GM18868 (cell line): Measurements from ENCODE around the gene PKDREJ.

Source experiments
- ATAC-seq: cut with Tn5 transposase; IDR thresholded peaks from one replicate; pipeline ENCODE4 v1.9.1; 2021; ENCODE audit warnings: mild to moderate bottlenecking, moderate library complexity; ENCODE audit not compliant: unreplicated experiment

Gene PKDREJ

GRCh38 chr22:46239261-46240048 is 23.7 kb downstream of the PKDREJ start:
- ATAC-seq, result no peak

DNA sequence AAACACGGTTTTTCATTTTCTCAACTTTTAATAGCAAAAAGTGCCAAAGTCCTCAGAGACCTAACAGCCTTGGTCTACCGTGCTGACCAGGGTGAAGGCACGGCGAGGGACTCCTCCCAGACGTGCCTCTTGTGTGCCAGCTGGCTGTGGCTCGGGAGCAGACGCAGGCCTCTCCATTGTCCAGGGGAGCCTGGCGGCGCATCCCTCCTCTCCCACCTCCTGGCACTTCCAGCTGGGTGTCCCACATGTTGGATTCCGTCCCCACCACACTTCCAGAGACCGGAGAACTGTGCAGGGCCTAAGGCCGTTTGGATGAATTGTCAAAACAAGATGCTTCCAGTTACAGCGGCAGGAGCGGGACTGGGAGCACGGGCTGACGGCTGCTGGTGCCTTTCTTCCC is 24.6 kb downstream of the PKDREJ start:
- ATAC-seq, result no peak

DNA sequence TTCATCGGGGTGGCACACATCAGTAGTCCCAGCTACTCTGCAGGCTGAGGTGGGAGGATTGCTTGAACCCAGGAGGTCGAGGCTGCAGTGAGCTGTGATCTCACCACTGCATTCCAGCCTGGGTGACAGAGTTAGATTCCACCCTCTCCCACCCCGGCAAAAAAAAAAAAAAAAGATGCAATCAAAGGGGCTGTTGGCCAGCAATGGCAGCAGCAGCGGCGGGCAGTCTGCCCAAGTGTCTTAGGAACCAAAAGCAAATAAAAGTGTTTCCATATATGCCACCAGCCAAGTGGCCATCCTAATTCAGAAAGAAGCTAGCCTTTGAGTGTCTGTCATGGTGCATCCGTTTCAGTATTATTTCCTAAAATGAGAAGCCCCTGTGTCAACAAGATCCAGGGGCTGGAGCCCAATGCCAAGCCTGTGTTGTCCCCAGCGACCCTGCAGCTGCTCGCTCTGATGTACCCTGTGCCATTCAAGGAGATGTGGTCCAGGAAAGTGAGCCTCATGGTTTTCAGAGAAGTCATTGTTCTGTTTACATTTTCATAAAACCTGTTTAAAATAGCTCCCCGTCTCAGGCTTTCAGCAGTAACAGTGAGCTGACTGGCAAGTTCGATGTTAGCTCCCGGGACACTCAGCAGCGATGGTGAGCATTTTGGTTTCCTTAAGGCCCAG is 25.6 kb downstream of the PKDREJ start:
- no peak for ATAC-seq

DNA sequence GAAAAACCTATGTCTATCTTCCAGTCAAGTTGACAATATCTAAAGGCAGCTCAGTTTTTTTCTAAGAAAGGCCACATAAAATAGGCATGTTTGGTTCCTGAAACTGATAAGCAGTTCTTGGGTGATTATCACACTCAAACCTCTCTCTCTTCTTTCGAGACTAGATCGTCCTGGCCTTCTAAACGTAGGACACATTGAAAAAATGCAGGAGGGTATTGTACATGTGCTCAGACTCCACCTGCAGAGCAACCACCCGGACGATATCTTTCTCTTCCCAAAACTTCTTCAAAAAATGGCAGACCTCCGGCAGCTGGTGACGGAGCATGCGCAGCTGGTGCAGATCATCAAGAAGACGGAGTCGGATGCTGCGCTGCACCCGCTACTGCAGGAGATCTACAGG is 28.2 kb downstream of the PKDREJ start:
- no peak for ATAC-seq

DNA sequence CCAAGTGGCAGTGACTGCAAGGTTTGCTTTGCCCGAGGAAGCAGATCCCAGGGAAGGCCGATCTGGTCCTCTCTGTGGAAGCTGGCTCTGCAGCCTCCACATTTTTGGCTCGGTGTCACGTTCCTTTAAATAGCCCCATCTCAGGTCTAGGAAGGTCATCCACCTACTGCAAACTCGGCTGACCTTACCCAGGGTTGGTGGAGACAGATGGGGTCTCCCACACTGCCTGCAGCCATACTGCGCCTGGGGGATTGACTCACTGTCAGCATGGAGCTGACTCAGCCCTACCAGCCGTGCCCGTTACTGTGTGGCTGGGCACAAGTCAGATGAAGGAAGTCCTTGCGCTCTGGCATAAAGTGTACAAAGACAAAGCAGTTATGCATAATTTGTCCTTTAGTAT is 29.9 kb downstream of the PKDREJ start:
- ATAC-seq, result no peak

- no peak for ATAC-seq
Observed at GRCh38 chr22:46230262-46230901, 32.8 kb downstream of the PKDREJ start.

DNA sequence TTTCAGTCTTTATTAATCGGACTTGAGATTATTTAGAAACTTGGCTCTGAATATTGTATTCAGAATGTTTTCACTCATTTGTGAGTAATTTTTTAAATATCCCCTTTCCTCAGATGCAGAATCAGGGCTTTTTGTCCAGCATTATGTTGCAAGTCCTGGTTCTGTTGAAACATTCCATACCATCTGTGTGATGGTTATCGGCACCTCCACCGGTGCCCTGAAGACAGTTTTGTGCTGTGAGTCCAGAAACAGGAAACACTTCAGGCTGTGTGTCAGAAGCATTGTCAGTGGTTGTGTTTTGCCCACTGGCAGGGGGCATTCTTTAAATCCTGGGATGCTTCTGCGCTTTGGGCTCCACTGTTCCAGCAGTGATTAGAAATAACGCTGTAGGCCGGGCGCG is 33.4 kb downstream of the PKDREJ start:
- no peak for ATAC-seq

GRCh38 chr22:46226577-46226976 is 36.6 kb downstream of the PKDREJ start:
- no peak for ATAC-seq

DNA sequence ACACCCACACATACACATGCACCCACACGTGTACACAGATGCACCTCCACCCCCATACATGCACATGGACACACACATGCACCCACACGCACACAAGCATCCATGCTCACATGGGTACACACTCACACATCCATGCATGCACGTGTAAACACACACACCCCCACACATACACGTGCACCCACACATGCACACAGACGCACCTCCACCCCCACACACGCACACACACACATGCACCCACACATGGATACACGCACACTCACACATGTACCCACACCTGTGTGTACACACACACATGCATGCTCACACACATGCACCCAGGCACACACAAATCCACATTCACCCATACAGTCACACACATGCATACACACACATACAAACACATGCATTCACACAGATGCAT is 37.5 kb downstream of the PKDREJ start:
- ATAC-seq, result no peak

GRCh38 chr22:46224898-46225290 is 38.2 kb downstream of the PKDREJ start:
- no peak for ATAC-seq

DNA sequence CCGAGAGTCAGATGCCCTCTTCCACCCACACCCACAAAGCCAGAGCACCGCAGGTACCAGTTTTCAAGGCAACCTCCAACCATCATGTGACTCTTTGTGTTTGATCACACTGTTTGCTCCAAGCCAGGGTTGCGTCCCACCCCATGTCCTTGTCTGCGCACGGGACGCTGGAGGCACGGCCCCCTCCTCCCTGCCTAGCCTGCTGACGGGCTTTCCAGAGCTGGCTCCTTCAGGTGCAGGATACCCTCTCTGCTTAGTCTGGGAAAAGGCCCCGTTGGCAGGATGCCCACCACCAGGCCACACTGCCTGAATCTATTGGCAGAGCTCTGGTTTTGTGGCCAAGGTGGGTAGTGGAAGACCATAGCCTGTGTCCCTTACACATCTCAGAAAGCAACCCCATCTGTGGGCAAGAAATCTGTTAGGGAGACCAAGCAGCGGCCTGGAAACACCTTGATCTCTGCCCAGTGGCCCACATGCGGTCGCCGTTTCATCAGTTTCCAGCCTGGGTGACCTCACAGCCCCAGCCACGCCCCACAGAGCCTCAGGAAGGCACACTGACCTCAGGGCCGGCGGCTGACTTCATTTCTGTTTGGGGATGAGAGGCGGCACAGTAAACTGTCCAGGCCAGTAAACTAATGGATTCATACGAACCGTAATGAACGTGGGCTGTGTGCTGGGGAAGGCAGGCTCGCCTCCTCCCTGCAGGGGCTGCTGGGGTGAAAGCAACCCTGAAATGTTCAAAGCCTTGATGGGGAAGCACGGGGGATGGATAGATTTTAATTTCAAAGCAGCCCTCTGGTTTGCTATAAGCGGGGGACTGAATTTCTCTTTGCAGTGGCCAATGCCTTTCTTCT is 38.9 kb downstream of the PKDREJ start:
- ATAC-seq, result no peak

- no peak for ATAC-seq
Observed at GRCh38 chr22:46220921-46221320, 42.2 kb downstream of the PKDREJ start.

- no peak for ATAC-seq
Observed at GRCh38 chr22:46219636-46220035, 43.5 kb downstream of the PKDREJ start.

DNA sequence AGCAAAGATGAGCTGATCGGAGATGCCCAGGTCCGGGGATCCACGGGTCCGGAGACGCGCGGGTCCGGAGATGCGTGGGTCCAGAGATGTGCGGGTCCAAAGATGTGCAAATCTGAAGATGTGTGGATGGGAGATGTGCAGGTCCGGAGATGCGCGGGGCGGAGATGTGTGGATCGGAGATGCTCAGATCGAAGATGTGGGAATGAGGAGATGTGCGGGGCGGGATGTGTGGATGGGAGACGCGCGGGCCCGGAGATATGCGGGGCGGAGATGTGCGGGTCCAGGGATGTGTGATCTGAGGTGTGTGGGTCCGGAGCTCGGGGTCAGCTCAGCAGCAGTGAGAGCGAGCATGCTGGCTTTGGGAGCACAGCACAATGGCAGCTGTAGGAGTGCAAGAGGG is 48.5 kb downstream of the PKDREJ start:
- ATAC-seq, result no peak

DNA sequence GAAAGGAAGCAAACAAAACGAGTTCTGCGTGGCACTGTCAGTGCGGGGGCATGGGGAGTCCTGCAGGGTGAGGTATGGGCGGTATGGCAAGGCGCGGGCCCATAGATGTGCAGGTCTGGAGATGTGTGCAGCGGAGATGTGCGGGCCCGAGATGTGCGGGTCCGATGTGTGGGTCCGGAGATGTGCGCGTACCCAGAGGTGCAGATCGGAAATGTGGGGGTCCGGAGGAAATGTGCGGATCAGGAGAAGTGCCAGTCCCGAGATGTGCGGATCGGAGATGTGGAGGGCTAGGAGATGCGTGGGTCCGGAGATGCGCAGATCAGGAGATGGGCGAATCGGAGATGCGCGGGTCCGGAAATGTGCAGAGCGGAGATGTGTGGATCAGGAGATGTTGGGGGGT is 49.0 kb downstream of the PKDREJ start:
- ATAC-seq, result no peak

DNA sequence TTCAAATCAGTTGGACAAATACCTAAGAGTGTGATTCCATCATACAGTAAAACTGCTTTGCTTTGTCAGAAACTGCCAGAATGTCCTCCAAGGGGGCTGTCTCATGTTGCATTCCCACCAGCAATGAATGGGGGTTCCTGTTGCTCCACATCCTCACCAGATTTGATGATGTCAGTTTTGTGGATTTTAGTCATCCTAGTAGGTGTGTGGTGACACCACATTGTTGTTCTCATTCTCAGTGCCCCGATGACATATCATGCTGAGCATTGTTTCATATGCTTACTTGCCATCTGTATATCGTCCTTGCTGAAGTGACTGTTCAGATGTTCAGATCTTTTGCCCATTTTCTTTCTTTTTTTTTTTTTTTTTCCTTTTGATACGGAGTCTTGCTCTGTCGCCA is 50.1 kb downstream of the PKDREJ start:
- ATAC-seq, result no peak

- ATAC-seq, result no peak
Observed at GRCh38 chr22:46212195-46212594, 50.9 kb downstream of the PKDREJ start.

GRCh38 chr22:46209262-46209661 is 53.9 kb downstream of the PKDREJ start:
- ATAC-seq, result no peak
